ENCODE measurements around the gene ATP1A1.
A peak's percentile ranks its signal among the peaks of the same experiment; 100 is the strongest.

Gene ATP1A1

GRCh38 chr1:116345843-116346242, 27.2 kb upstream of the ATP1A1 start:
- DNase-seq = no peak

GRCh38 chr1:116346943-116347673, 25.9 kb upstream of the ATP1A1 start:
- DNase-seq = no peak

GRCh38 chr1:116347696-116348095, 25.3 kb upstream of the ATP1A1 start:
- no peak for DNase-seq

GRCh38 chr1:116350097-116350645, 22.9 kb upstream of the ATP1A1 start:
- no peak for DNase-seq

- DNase-seq = no peak
Observed at GRCh38 chr1:116351914-116352313, 21.1 kb upstream of the ATP1A1 start.

- no peak for DNase-seq
Observed at GRCh38 chr1:116352349-116352813, 20.7 kb upstream of the ATP1A1 start.

- DNase-seq = no peak
Observed at GRCh38 chr1:116353155-116353554, 19.9 kb upstream of the ATP1A1 start.

GRCh38 chr1:116356067-116356466, 17.0 kb upstream of the ATP1A1 start:
- DNase-seq = no peak

- no peak for DNase-seq
Observed at GRCh38 chr1:116356673-116357072, 16.4 kb upstream of the ATP1A1 start.

GRCh38 chr1:116357487-116357886, 15.6 kb upstream of the ATP1A1 start:
- no peak for DNase-seq

- DNase-seq = no peak
Observed at GRCh38 chr1:116359060-116359830, 13.8 kb upstream of the ATP1A1 start.

- no peak for DNase-seq
Observed at GRCh38 chr1:116359871-116360270, 13.2 kb upstream of the ATP1A1 start.

- no peak for DNase-seq
Observed at GRCh38 chr1:116360429-116361173, 12.4 kb upstream of the ATP1A1 start.

GRCh38 chr1:116361648-116362047, 11.4 kb upstream of the ATP1A1 start:
- no peak for DNase-seq

- DNase-seq = no peak
Observed at GRCh38 chr1:116362050-116362449, 11.0 kb upstream of the ATP1A1 start.

- peak; percentile 59 for DNase-seq
Observed at GRCh38 chr1:116365353-116365780, 7.7 kb upstream of the ATP1A1 start.

GRCh38 chr1:116365857-116366256, 7.2 kb upstream of the ATP1A1 start:
- DNase-seq = no peak

GRCh38 chr1:116367256-116367945, 5.6 kb upstream of the ATP1A1 start:
- DNase-seq = no peak

- no peak for DNase-seq
Observed at GRCh38 chr1:116368241-116368640, 4.8 kb upstream of the ATP1A1 start.

- DNase-seq = no peak
Observed at GRCh38 chr1:116370181-116370580, 2.9 kb upstream of the ATP1A1 start.

GRCh38 chr1:116371752-116372151, 1.3 kb upstream of the ATP1A1 start:
- no peak for DNase-seq

GRCh38 chr1:116372191-116372590, 853 bp upstream of the ATP1A1 start:
- DNase-seq = no peak
